22Rv1 (cell line): Measurements from ENCODE around the gene SPTSSB.

ENCODE experiments used
- H3K27ac ChIP-seq: fragments of 450-650 bp; 2 replicates; pipeline ENCODE4 v1.5.1; 2017
- ZFX ChIP-seq: fragments of 450-650 bp; IDR thresholded peaks from 2 replicates; pipeline ENCODE4 v1.6.1; 2017; ENCODE audit warnings: antibody characterized with exemption, borderline replicate concordance
- TF ChIP-seq, protein P1 (sequence below): fragments of 450-650 bp; IDR thresholded peaks from 2 replicates; pipeline ENCODE4 v1.5.1; 2017; ENCODE audit warnings: mild to moderate bottlenecking

Gene SPTSSB

DNA sequence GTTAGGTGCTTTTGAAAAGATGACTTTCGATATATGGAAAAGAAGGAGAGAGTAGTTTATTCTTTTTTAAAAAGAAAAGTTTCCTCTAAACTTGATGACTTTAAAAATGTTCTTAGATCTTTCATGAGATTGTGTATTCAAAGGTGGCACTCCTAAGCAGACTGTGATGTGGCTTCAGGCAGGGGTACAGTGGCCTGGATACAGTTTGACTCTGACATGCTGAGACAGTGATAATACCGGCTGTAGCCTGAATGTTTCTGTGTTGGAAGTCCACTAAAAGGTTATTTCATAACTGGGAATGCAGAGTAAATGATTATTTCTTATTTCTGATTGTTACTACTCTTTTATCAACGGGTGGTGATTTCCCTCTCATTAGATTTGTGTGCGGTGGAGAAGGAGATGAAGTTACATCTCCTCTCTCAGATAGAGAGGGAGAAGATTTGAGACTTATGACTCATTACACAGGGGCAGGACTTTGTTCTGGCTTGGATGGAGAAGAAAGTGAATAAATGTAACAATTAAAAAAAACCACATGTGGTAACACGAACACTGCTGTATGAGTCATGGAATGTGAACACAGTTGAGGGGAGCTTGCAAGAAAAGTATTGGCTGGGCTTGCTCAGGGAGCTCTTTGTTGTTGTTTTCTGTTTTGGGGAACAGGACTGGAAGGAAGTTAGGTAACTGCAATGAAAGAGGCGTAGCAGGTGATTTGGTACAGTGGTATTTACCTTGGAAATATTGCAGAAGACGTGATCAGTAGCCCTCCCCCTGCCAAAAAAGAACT lies 21.6 kb downstream of the SPTSSB start:
- no peak overlapping the region for H3K27ac ChIP-seq
- TF ChIP-seq, protein P1, sequence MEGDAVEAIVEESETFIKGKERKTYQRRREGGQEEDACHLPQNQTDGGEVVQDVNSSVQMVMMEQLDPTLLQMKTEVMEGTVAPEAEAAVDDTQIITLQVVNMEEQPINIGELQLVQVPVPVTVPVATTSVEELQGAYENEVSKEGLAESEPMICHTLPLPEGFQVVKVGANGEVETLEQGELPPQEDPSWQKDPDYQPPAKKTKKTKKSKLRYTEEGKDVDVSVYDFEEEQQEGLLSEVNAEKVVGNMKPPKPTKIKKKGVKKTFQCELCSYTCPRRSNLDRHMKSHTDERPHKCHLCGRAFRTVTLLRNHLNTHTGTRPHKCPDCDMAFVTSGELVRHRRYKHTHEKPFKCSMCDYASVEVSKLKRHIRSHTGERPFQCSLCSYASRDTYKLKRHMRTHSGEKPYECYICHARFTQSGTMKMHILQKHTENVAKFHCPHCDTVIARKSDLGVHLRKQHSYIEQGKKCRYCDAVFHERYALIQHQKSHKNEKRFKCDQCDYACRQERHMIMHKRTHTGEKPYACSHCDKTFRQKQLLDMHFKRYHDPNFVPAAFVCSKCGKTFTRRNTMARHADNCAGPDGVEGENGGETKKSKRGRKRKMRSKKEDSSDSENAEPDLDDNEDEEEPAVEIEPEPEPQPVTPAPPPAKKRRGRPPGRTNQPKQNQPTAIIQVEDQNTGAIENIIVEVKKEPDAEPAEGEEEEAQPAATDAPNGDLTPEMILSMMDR: no peak
- no peak for TF ChIP-seq ZFX

DNA sequence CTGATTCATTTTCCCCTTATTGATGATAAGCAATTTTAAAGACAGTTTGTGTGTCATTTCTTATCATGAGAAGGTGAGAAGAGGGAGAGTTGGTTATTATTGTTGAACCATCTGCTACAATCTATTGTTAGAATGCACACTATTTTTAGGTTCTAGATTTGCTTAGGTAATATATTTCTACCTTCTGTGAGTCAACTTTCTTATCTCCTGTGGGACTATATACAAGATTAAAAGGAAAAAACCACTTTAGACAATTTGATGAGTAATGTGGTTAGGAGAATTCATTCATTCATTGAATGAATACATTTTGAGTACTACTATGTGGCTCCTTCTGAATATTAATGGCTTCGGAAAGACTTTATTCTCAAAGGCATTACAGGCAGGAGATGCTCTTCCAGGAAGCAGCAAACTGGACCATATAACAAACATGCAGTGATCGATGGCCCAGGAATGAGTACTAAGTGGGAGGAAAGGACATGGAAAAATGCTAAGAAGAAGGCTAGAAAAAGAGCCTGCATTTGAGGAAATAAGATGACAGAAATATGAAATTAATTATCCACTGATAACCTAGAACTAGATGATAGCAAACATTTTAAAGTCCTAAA lies 22.4 kb downstream of the SPTSSB start:
- H3K27ac ChIP-seq: no peak overlapping the region
- TF ChIP-seq, protein P1: no peak
- TF ChIP-seq ZFX: no peak

DNA sequence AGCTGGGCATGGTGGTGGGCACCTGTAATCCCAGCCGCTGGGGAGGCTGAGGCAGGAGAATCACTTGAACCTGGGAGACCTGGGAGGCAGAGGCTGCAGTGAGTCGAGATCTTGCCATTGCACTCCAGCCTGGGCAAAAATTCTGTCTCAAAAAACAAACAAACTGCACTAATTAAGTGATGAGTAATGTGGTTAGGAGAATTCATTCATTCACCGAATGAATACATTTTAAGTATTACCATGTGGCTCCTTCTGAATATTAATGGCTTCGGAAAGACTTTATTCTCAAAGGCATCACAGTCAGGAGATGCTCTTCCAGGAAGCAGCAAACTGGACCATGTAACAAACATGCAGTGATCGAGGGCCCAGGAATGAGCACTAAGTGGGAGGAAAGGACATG lies 23.6 kb downstream of the SPTSSB start:
- no peak overlapping the region for H3K27ac ChIP-seq
- TF ChIP-seq ZFX: no peak
- TF ChIP-seq, protein P1: no peak

DNA sequence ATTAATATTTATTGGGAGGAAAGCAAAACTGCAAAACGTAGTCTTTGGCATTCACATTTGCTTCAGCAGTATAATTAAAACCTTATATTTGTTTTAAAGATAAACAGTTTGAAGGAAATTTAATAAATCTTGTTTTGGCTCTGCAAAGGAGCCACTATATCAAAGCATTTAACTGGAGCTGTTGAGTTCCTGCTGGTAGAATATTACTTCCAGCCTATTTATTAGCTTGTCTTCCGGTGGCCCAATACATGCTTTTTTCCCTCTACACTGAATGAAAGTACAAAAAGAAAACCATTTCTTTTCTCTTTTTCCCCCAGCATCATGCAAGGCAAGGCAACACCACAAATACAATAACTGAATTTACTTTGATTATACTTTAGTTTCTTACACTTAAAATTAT lies 26.3 kb downstream of the SPTSSB start:
- TF ChIP-seq, protein P1: no peak
- no peak for TF ChIP-seq ZFX
- no peak overlapping the region for H3K27ac ChIP-seq

DNA sequence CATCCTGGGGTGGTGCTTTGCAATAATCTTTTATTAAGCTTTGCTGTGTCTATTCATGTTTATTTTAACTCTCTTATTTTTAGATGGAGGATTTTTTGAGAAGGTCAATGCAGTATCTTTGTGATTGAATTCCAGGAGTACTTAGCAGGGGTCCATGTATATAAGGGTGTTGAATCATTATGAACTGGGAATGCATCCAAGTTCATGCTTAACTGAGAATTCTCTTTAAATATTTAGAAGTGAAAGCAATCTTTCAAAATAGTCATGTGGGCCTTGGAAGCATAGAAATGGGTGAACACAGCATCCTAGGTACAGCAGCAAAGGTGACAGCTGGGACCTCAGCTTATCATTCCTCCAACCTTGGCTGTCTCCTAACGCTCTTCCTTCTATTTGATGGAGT lies 27.3 kb downstream of the SPTSSB start:
- TF ChIP-seq, protein P1: no peak
- no peak for TF ChIP-seq ZFX
- no peak overlapping the region for H3K27ac ChIP-seq

DNA sequence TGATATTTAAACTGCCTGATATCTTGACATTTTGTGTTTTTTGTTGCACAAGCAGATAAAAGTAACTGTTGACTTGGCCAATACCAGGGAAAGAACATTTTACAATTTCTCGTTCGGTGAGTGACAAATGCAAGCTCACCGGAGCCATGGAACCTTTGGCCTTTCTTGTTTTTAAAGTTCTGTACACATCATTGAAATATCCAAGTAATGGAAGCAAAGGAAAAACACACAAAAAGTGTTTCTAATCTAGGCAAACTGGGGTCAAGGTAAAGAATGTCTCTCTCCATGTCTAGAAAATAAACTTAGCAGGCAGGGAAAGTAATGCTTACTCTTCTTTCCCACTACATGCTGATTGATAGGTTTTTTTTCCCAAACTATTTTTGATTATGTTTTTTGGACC lies 27.8 kb downstream of the SPTSSB start:
- H3K27ac ChIP-seq: no peak overlapping the region
- no peak for TF ChIP-seq ZFX
- TF ChIP-seq, protein P1: no peak

DNA sequence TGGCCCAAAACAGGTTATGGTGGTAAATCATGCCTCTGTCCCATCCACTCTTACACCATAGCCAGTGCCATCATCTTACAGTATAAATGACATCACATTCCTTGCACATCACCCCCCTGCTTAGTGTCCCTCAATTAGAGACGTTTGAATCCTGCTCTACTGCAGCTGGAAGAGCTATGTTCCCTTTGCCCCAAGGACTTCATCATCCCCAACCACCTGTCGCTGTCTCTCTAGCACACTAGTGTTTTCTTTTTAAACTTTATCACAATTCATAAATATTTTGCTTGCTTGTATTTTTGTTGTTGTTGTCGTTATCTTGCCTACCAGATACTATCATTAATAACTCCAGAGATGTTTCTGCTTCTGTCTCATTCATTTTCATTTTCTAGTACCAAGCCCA lies 28.7 kb downstream of the SPTSSB start:
- TF ChIP-seq, protein P1: no peak
- TF ChIP-seq ZFX: no peak
- no peak overlapping the region for H3K27ac ChIP-seq
